GM19240 (cell line): ENCODE results near the gene COL27A1.

ENCODE experiments used
- DNase-seq: peaks from one replicate; pipeline ENCODE4 v3.0.0; 2011; ENCODE audit warnings: low spot score; ENCODE audit not compliant: insufficient read length

The COL27A1 gene

GRCh38 chr9:114149181-114149580, 6.2 kb upstream of the COL27A1 start:
- no peak for DNase-seq

DNA sequence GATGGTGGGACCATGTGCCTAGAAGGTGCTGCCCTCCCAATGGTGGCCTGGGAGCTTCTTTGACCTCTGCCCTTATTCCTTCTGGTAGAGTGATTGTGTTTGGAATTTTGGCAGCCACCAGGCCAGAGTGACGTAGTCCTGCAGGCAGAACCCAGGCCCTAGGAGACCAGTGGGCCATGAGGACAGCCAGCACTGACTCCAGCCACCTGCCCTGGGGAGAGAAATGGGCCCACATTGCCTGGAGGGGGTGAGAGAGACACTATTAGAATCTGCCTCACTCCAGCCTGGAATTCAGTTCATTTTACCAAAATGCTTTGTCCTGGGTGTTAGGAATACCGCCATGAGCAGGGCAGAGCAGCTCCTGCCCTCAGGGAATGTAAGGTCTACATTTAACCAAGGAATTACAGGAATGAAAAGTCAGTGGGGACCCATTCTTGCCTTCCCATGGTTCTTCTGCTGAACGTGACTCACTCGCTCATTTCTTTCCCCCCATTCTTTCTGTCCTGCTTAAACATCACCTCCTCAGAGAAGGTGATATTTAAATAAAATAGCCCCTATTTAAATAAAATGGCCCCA, 5.5 kb upstream of the COL27A1 start:
- no peak for DNase-seq

DNA sequence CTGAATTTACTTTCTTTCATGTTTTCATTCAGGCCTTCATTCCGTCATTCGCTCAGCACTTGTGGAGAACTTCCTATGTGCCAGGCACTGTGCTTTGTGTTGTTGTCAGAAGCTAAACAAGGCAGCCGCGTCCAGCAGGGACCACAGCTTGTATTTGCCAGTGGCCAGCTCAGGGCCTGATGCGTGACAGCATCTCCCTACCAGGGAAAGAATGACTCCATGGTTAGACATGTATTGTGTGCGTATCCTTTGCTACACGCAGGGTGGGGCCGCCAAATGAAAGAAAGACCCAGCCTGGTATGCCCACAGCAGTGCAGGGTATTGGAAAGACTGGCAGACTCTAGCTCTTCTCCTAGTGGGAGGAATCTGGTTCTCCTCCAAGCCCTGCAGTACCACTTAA, 4.7 kb upstream of the COL27A1 start:
- DNase-seq, result no peak

DNA sequence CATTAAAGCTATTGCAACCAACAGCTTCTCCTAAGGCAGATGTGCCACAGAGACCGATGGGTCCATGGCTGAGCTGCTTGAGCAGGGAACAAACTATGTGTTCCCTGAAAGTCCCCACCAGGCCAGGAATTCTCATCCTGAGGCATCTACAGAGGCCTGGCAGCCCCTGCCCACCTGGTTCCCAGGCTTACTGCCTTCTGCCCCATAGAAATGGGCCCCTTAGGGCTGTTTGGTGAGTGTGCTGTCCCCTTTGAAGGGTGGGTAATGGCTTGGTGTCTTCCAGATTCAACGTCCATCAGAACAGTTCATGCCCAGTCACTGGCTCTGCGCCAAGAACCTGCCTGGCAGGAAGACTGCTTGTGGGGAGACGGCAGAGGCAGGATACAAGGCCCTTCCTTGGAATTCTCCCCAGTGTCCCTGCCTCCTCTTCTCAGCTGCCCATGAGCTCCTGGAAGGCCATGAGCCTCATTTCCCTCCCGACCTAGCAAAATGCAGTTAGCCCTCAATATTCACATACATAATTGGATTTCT, 3.8 kb upstream of the COL27A1 start:
- DNase-seq, result no peak

DNA sequence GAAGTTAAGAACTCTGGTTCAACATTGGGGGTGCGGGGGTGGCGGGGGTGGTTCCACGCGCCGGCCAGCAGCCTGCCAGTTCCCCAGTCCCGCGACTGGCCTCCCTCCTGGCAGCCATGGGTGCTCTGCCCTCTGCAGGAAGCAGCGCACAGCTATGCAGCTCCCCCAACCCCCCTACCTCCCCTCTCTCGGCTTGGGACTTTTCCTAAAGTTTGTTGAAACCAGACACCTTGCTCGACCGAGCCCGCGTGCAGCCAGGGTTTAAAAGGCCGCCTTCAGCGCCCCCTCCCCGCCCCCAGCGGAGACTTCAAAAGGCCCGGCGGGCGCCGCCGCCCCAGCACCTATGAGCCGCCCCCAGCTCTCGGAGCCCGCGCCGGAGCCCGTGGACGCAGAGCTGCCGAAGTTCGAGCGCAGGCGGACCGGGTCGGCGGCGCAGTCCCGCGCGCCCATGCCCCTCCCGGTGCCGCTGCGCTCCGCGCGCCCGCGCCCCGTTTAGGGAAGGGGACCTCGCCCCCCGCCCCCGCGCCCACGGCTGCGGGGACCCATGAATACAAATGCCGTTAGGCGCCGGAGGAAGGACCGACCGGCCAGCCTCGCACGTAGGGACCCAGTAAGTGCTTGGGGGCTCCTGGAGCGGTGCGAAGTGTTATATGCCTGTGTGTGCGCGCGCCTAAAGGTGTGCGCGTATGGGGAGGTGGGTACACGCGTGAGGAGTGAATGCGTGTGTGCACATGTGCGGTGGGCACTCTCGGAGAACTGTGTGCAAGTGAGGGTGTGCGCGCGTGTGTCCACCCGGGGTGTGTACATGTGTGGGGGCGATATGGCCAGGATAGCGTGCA, 1.4 kb upstream of the COL27A1 start:
- no peak for DNase-seq

DNA sequence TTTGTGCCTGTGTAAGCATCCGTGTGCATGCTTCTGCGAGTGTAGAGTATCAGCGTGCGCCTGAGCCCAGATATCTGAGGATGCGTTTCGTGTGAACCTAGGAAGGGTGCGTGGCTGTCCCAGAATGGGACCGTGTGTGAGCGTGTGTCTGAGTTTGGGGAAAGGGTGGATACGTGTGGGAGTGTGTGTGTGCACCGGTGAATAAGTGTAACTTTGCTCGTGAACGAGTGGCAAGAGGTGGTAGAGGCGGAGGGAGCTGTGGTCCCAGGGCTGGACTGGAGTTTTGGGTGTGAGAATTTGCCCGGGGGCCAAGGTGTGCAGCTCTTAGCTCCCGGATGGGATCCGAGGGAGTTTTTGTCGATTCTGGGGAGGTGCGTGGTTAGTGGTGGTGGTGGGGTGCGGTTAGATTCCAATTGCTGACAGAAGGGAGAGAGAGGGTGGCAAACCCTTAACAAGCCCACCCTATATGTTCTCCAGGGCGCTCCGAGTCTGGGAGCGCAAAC, 686 bp upstream of the COL27A1 start:
- no peak for DNase-seq

DNA sequence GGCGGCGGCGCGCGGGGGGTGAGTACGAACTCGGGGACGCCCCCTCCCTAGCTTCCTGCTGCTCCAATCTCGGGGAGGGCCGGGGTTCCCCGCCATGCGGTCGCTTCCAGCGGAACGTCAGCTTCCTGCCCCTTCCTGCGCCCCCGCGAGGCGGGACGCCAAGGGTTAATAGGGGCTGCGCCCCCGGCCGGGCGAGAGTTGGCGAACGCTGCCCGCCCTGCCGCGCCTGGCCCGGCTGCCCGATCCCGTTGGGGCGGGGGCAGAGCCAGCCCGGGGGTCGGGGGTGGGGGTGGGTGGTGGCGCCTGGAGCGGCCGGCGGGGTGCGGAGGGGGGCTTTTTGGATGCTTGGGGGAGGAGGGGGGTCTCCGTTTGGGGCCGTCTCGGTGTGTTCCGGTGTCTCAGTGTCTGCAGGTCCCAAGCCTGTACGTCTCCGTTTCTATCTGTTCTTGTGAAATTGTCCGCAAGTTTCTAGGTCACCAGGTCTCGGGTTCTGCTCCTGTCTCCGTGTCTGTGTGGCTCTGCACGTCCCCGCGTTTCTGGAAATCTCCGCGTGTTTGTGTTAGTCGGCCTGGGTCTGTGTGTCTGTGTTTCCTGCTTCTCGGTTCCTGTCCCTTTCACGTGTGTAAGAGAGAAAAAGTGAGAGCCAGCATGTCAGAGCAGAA, 789 bp downstream of the COL27A1 start:
- DNase-seq, result no peak

- DNase-seq, result no peak
These were observed 1.5 kb downstream of the COL27A1 start for GRCh38 chr9:114156657-114157421.

DNA sequence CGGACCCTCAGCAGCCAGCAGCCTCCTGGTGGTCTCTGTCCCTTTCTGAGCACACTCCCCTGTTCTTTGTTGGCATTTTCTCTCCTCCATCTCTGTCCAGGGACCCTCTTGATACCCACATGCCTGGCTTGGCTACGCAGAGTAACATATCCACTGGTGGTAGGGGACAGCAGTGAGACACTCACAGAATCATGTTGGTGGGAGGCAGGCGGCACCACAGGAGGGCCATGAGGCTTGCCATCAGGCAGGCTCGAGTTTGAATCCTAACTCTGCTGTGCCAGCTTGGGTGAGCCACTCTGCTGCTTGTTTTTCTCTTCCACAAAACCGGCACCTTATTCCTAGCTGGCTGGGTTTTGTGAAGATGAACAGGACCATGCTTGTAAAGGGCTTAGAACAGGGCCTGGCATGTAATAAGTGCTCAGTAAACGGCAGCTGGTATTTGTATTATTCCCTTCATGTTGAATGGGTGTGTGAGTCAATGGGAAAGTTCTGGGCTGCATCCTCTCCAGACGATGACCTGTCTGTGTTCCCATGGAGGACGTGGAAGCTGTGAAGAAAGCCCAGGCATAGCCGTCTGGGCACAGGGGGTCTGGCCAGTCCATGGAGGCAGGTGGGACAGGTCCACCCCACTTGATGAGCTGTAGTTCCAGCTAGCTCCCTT, 2.3 kb downstream of the COL27A1 start:
- DNase-seq, result no peak

GRCh38 chr9:114158482-114159130, 3.3 kb downstream of the COL27A1 start:
- DNase-seq, result no peak

- no peak for DNase-seq
These were observed 4.4 kb downstream of the COL27A1 start for GRCh38 chr9:114159691-114160090.

GRCh38 chr9:114161513-114161912, 6.2 kb downstream of the COL27A1 start:
- DNase-seq, result no peak

DNA sequence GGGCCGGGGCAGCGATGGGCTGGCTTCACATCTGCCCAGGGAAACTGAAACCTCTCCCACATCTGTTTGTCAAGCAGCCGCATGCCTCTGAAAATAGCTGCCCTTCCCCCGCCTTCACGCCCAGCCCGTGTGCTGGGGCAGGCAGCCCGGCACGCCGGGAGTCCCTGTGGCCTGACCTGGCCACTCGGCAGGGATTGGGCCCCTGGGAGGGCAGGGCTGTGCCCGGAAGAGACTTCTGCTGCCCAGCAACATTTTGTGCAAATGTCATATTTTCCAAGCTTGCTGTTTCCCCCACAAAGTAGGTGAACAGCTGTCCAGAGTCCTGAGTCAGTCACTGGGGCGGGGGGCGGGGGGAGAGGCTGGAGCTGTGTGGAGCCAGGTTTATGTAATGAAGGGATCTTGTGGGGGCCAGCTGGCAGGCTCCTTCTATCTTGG, 8.2 kb downstream of the COL27A1 start:
- DNase-seq, result no peak

DNA sequence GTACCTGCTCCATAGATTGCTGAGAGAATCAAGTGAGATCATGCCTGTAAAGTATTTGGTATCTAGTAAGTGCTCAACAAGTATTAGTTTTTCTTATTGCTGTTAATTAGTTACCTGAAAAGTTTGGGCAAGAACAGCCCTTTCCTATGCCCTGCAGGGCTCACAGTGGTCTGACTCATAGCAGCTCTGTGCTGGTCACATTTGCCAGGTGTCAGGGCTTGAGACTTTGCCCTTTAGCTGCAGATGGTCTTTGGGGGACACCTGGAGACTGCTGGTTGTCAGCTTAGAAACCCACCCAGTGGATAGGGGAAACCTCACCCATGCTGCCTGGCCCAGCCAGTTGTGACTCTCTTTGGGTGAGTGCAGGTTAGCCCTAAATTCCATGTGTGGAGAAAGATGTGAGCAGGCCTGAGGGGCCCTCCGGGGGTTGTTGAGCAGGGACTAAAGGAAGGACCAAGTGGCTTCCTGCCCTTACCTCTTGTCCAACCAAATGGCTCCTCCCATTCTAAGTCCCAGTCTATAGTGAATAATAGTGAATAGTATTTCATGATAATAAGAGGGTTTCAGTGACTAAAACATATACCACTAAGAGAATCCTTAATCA, 9.0 kb downstream of the COL27A1 start:
- no peak for DNase-seq

DNA sequence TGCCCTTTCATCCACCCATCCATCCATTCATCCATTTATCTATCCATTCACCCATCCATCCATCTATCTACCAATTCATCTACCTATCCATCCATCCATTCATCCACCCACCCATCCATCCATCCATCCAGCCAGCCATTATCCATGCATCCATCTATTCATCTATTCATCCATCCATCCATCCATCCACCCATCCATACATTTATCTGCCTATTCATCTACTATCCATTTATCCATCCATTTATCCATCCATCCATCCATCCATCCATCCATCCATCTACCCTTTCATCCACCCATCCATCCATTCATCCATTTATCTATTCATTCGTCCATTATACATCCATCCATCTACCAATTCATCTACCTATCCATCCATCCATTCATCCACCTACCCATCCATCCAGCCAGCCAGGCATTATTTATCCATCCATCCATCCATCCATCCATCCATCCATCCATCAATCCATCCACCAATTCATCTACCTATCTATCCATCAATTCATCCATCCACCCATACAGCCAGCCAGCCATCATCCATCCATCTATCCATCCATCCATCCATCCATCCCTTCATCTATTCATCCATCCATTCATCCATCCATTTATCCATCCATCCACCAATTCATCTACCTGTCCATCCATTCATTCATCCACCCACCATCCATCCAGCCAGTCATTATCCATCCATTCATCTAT, 10.2 kb downstream of the COL27A1 start:
- DNase-seq, result no peak

DNA sequence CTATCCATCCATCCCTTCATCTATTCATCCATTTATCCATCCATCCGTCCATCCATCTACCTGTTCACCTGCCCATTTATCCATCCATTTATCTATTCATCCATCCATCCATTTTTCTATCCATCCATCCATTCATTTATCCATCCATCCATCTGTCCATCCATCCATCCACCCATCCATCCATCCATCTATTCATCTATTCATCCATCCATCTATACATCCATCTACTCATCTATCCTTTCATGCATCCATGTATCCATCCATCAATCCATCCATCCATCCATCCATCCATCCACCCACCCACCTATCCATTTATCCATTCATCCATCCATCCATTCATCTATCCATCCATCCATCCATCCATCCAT, 10.8 kb downstream of the COL27A1 start:
- no peak for DNase-seq

- no peak for DNase-seq
These were observed 11.6 kb downstream of the COL27A1 start for GRCh38 chr9:114166614-114167572.

GRCh38 chr9:114167591-114168091, 12.3 kb downstream of the COL27A1 start:
- no peak for DNase-seq
